HepG2 (cell line): ENCODE measurements around the gene NINJ2. TPM values are rescaled to one million over a fixed set of nuclear protein-coding genes. Genes with fewer than 3 reads are reported as not detected.
A peak's percentile ranks its signal among the peaks of the same experiment; 100 is the strongest.

Source experiments
- AGO2 ChIP-seq: fragments of 200-400 bp; formaldehyde crosslinking; optimal IDR thresholded peaks from 2 replicates; pipeline ENCODE3; 2017; ENCODE audit warnings: mild to moderate bottlenecking, low read depth, low read length, moderate library complexity
- CCDC6 ChIP-seq: sonication (generic); formaldehyde crosslinking; IDR thresholded peaks from 2 replicates; pipeline ENCODE4 v1.8.1; 2022; ENCODE audit warnings: mild to moderate bottlenecking, missing genetic modification reagents, moderate library complexity
- CHD2 ChIP-seq: IDR thresholded peaks from 2 replicates; pipeline ENCODE4 v1.6.1; 2011; ENCODE audit warnings: low read depth, low read length, improper control_type of control experiment
- ELK4 ChIP-seq: sonication (generic); formaldehyde crosslinking; IDR thresholded peaks from 2 replicates; pipeline ENCODE4 v1.9.0; 2021; ENCODE audit warnings: missing genetic modification reagents, borderline replicate concordance
- FOXA1 ChIP-seq, 2 experiments: fragments of 450-650 bp in 1 of 2; sonication (generic) in 1 of 2; formaldehyde crosslinking in 1 of 2; IDR thresholded peaks; 2 replicates each; pipeline versions ENCODE4 v1.4.0 to v1.6.1; 2016 to 2020; ENCODE audit warnings: missing genetic modification reagents in 1 of 2
- GABPB1 ChIP-seq: IDR thresholded peaks from 2 replicates; pipeline ENCODE4 v1.6.1; 2016; ENCODE audit warnings: mild to moderate bottlenecking, missing genetic modification reagents, moderate library complexity, missing compliant biosample characterization
- IKZF1 ChIP-seq: fragments of 450-650 bp; IDR thresholded peaks from 2 replicates; pipeline ENCODE4 v1.7.1; 2016
- JUN ChIP-seq: sonication (generic); formaldehyde crosslinking; IDR thresholded peaks from 2 replicates; pipeline ENCODE4 v1.4.0; 2020; ENCODE audit warnings: mild to moderate bottlenecking, missing genetic modification reagents
- MAFK ChIP-seq, 2 experiments: IDR thresholded peaks in 1 of 2; conservative IDR thresholded peaks in 1 of 2; 2 replicates each; pipeline ENCODE4 v1.6.1; 2011; ENCODE audit warnings: improper control_type of control experiment in 2 of 2, low read length in 2 of 2
- MED13 ChIP-seq: sonication (generic); formaldehyde crosslinking; IDR thresholded peaks from 2 replicates; pipeline ENCODE4 v1.5.0; 2020; ENCODE audit warnings: missing genetic modification reagents
- MEIS2 ChIP-seq: sonication (generic); formaldehyde crosslinking; IDR thresholded peaks from 2 replicates; pipeline ENCODE4 v1.9.0; 2021; ENCODE audit warnings: mild to moderate bottlenecking, missing genetic modification reagents
- MXD4 ChIP-seq: IDR thresholded peaks from 2 replicates; pipeline ENCODE4 v1.6.1; 2016; ENCODE audit warnings: mild to moderate bottlenecking, missing biosample characterization, missing genetic modification reagents
- MZF1 ChIP-seq: sonication (generic); formaldehyde crosslinking; IDR thresholded peaks from 2 replicates; pipeline ENCODE4 v1.8.1; 2023; ENCODE audit warnings: mild to moderate bottlenecking, missing genetic modification reagents, borderline replicate concordance
- NFE2 ChIP-seq: sonication (generic); formaldehyde crosslinking; IDR thresholded peaks from 2 replicates; pipeline ENCODE4 v1.4.0; 2020; ENCODE audit warnings: missing genetic modification reagents
- RFX3 ChIP-seq: IDR thresholded peaks from 2 replicates; pipeline ENCODE4 v1.6.1; 2016; ENCODE audit warnings: missing biosample characterization, missing genetic modification reagents
- SOX13 ChIP-seq, 3 experiments: fragments of 450-650 bp in 1 of 3; sonication (generic) in 1 of 3; formaldehyde crosslinking in 1 of 3; IDR thresholded peaks in 2 of 3; conservative IDR thresholded peaks in 1 of 3; 2 replicates each; pipeline versions ENCODE4 v1.5.0 to v1.6.1; 2016 to 2020; ENCODE audit warnings: antibody characterized with exemption in 1 of 3, mild to moderate bottlenecking in 1 of 3, missing compliant biosample characterization in 1 of 3, missing genetic modification reagents in 1 of 3, moderate library complexity in 1 of 3
- SP140L ChIP-seq: sonication (generic); formaldehyde crosslinking; IDR thresholded peaks from 2 replicates; pipeline ENCODE4 v1.4.0; 2020; ENCODE audit warnings: missing genetic modification reagents, borderline replicate concordance
- TGIF2 ChIP-seq: IDR thresholded peaks from 2 replicates; pipeline ENCODE4 v1.6.1; 2016; ENCODE audit warnings: control low read depth, missing compliant biosample characterization
- WIZ ChIP-seq: sonication (generic); formaldehyde crosslinking; IDR thresholded peaks from 2 replicates; pipeline ENCODE4 v1.5.1; 2020; ENCODE audit warnings: mild to moderate bottlenecking, missing genetic modification reagents
- ZBTB1 ChIP-seq: sonication (generic); formaldehyde crosslinking; IDR thresholded peaks from 2 replicates; pipeline ENCODE4 v1.4.0; 2020; ENCODE audit warnings: missing genetic modification reagents, borderline replicate concordance
- ZMYM3 ChIP-seq: sonication (generic); formaldehyde crosslinking; IDR thresholded peaks from 2 replicates; pipeline ENCODE4 v1.5.1; 2020; ENCODE audit warnings: mild to moderate bottlenecking, missing genetic modification reagents
- ZNF225 ChIP-seq: sonication (generic); formaldehyde crosslinking; IDR thresholded peaks from 2 replicates; pipeline ENCODE4 v1.4.0; 2020; ENCODE audit warnings: mild to moderate bottlenecking, missing genetic modification reagents
- ZNF264 ChIP-seq: sonication (generic); formaldehyde crosslinking; IDR thresholded peaks from 2 replicates; pipeline ENCODE4 v1.4.0; 2020; ENCODE audit warnings: missing genetic modification reagents
- ZNF34 ChIP-seq: sonication (generic); formaldehyde crosslinking; IDR thresholded peaks from 2 replicates; pipeline ENCODE4 v1.4.0; 2020; ENCODE audit warnings: mild to moderate bottlenecking, missing genetic modification reagents, borderline replicate concordance
- ZNF362 ChIP-seq: sonication (generic); formaldehyde crosslinking; IDR thresholded peaks from 2 replicates; pipeline ENCODE4 v1.4.0; 2020; ENCODE audit warnings: missing genetic modification reagents, mild to moderate bottlenecking, borderline replicate concordance
- polyA plus RNA-seq, 8 experiments: library from polyadenylated mRNA; depleted of rRNA in 3 of 8; stranded (reverse) in 7 of 8; unstranded in 1 of 8; fragments of >200 nt; fragmentation: Illumina TruSeq in 4 of 8; extraction: Trizol in 4 of 8; gene quantifications; 2 replicates each; pipeline versions ENCODE4 v1.2.1 to v1.2.3, GENCODE V29; 2011 to 2016; ENCODE audit warnings: low read depth in 4 of 8, missing spikeins in 1 of 8, mixed read lengths in 1 of 8; ENCODE audit not compliant: insufficient read depth in 1 of 8
- total RNA-seq, 5 experiments: library from RNA; depleted of rRNA; stranded (reverse); fragments of >200 nt; fragmentation: Illumina TruSeq; extraction: Trizol; gene quantifications; 2 replicates each; pipeline ENCODE4 v1.2.3, GENCODE V29; 2016; ENCODE audit warnings: low read depth in 1 of 5
- TF ChIP-seq, protein P1 (sequence below): sonication (generic); formaldehyde crosslinking; IDR thresholded peaks from 2 replicates; pipeline ENCODE4 v1.4.0; 2020; ENCODE audit warnings: missing genetic modification reagents

NINJ2 gene
- total and polyA plus RNA-seq, 2 of the 13 experiments (the other 11 are each of a cell fraction or from before 2014, with no cell fraction given): 0.62 to 3.8 TPM

DNA sequence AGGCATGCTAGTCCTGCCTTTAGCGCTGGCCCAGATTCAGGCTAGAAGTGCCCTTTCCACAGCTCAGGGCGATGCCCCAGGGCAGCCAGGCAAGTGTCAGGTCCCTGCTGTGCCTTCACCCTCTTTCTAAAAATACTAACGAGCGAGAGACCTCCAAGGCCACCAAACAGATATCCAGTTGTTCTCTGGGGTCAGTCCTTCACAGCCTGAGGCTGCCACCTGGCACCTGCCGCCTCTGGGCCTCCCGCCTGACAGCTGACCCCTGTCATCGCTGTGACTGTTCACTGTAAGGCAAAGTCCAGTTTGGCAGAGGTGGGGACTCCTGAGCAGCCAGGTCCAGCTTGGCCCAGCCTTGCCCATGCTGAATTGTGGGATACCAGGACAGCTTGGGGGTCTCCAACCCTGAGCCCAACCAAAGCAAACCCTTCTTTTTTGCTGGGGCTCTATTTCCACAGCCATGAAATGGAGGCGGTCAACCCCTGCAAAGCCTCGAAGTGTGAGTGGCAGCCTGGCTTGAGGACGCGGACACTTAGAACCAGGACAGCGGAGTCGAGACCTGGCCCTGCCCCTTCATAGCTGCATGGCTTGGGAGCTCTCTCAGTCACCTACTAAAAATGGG, 79.9 kb downstream of the NINJ2 start (continued):
- TF ChIP-seq GABPB1 (CRISPR knock-in tag): peak; percentile 42; the same call in 1 of the 2 replicates
- no peak for TF ChIP-seq RFX3 (CRISPR knock-in tag)
- TF ChIP-seq AGO2: no peak
- TF ChIP-seq ZBTB1: no peak
- peak; percentile 52; the same call in 1 of the 2 replicates for TF ChIP-seq ZNF264
- TF ChIP-seq MEIS2 (CRISPR knock-in tag): peak; percentile 99
- no peak for TF ChIP-seq SP140L (CRISPR knock-in tag)
- TF ChIP-seq WIZ: no peak
- TF ChIP-seq, protein P1, sequence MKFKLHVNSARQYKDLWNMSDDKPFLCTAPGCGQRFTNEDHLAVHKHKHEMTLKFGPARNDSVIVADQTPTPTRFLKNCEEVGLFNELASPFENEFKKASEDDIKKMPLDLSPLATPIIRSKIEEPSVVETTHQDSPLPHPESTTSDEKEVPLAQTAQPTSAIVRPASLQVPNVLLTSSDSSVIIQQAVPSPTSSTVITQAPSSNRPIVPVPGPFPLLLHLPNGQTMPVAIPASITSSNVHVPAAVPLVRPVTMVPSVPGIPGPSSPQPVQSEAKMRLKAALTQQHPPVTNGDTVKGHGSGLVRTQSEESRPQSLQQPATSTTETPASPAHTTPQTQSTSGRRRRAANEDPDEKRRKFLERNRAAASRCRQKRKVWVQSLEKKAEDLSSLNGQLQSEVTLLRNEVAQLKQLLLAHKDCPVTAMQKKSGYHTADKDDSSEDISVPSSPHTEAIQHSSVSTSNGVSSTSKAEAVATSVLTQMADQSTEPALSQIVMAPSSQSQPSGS: 0 out of 2 replicates have a peak, but pooled peaks have one; percentile 59
- TF ChIP-seq JUN: 0 out of 2 replicates have a peak, but pooled peaks have one; percentile 49
- TF ChIP-seq ELK4 (CRISPR knock-in tag): no peak
- TF ChIP-seq IKZF1: no peak
- TF ChIP-seq ZMYM3 (CRISPR knock-in tag): peak; percentile 96
- 0 out of 2 replicates have a peak, but pooled peaks have one; percentile 38 for TF ChIP-seq ZNF225 (CRISPR knock-in tag)
- TF ChIP-seq ZNF34 (CRISPR knock-in tag): no peak
- TF ChIP-seq SOX13 (IDR thresholded peaks at IDR 0.05): 0 out of 2 replicates have a peak, but pooled peaks have one; percentile 37
- TF ChIP-seq SOX13 (CRISPR knock-in tag; conservative IDR thresholded peaks at IDR 0.05 in 1 of 2, IDR thresholded peaks at IDR 0.05 in 1 of 2): peak in 1 of 2 experiments; percentile 87; a peak in 2 of 4 replicates
- peak; percentile 89; the same call in 1 of the 2 replicates for TF ChIP-seq TGIF2 (CRISPR knock-in tag)
- no peak for TF ChIP-seq MAFK (conservative IDR thresholded peaks at IDR 0.05 in 1 of 2, IDR thresholded peaks at IDR 0.05 in 1 of 2; ENCODE audit: low read length in 2 of 2)
- TF ChIP-seq NFE2 (CRISPR knock-in tag): no peak
- TF ChIP-seq MED13 (CRISPR knock-in tag): no peak
- no peak for TF ChIP-seq ZNF362 (CRISPR knock-in tag)
- no peak; the same call in 1 of the 2 replicates for TF ChIP-seq CCDC6 (CRISPR knock-in tag)
- no peak for TF ChIP-seq MZF1 (CRISPR knock-in tag)
- no peak for TF ChIP-seq FOXA1 (IDR thresholded peaks at IDR 0.05)
- TF ChIP-seq FOXA1 (CRISPR knock-in tag; IDR thresholded peaks at IDR 0.05): no peak
- peak; percentile 61; the same call in 1 of the 2 replicates for TF ChIP-seq MXD4 (CRISPR knock-in tag)
- no peak for TF ChIP-seq CHD2
